HG03378 (cell line): ENCODE results near the gene ARFIP2.
"Not testable (repeated sequence)": the region's sequence is repeated elsewhere in the genome, so short reads cannot be mapped to it uniquely, and the experiment has no call there.

Experiments used
- ATAC-seq: cut with Tn5 transposase; IDR thresholded peaks from one replicate; pipeline ENCODE4 v1.9.1; 2021; ENCODE audit warnings: mild to moderate bottlenecking, moderate library complexity; ENCODE audit not compliant: unreplicated experiment

The ARFIP2 gene, protein sequence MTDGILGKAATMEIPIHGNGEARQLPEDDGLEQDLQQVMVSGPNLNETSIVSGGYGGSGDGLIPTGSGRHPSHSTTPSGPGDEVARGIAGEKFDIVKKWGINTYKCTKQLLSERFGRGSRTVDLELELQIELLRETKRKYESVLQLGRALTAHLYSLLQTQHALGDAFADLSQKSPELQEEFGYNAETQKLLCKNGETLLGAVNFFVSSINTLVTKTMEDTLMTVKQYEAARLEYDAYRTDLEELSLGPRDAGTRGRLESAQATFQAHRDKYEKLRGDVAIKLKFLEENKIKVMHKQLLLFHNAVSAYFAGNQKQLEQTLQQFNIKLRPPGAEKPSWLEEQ

DNA sequence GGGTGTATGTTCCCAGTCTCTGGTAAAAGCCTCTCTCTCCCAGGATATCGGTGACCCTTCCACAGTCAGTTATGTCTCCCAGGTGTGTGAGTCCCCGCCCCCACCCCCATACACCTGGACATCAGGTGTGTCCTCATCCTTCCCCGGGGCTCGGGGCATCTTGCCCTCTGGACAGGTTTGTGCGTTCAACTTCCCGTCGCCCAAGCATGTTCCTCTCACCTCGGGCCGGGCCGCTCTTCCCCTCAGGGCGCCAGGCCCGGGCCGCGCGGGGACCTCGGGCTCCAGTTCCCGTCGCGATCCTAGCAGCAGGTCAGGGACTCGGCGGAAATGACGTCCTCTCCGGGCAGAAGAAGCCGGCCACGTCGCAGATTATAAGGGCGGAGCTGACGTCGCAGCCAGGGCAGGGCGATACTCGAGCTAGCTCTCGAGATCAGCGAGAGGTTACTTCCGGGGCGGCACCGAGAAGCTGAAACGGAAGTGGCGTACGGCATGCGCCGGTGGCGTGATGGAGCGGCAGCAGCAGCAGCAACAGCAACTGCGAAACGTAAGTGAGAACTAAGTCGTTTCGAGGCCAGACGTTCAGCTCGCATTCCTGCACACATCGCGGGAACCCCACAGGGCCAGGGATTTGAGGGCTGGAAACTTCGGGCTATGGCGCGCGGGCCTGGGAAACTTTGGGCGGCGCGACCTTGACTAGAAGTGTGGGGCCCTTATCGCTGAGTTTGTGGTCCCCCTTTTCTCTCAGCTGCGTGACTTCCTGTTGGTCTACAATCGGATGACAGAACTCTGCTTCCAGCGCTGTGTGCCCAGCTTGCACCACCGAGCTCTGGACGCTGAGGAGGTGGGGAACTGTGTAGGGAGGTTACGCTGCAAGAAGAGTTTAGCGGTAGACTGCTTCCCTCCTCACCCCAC is at the start of gene ARFIP2, which contains the start of gene TIMM10B:
Gene ARFIP2, minus strand, starts transcription at position 320 of the 912 bp plus-strand sequence. CDS start 910 bp downstream, outside the sequence.
Gene TIMM10B, plus strand, starts transcription at position 490 of the 912 bp plus-strand sequence. Its CDS starts 16 bp downstream, at position 506.
- ATAC-seq = peak; percentile 97

DNA sequence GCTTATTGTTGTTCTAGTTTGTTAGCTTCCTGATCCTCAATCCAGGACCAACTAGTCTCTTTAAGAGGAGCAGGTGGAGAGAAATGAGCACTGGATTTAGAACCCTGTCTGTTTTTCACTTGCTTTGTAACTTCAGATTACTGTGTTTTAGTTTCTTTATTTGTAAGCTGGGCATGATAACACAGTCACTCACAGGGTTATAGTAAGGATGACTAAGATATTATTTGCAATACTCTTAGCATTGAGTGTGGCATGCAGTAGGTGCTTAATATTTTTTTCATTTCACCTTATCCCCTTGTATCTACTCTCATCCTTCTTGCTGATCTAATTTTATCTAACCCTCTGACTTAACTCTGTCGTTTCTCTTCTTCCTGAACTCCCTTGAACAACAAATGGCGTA is 49.7 kb upstream of the ARFIP2 start:
- no peak for ATAC-seq

DNA sequence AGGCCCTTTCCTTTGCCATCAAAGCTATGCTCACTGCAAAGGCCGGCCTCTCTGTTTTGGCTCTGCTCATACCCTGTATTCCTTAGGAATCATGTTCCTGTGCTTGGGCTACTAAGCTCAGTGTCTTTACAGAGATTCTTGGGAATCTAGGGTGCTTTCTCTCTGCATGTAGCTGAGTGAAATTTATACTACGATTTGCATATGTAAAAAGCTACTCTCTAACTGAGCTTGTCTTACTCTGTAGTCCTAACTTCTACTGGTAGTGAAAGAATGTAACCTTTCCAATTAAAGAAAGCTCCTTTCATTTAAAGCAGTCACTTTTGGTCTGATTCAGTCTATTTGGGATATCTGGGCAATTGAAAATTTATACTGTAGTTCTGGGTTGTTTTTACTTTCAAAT is 48.1 kb upstream of the ARFIP2 start:
- no peak for ATAC-seq

DNA sequence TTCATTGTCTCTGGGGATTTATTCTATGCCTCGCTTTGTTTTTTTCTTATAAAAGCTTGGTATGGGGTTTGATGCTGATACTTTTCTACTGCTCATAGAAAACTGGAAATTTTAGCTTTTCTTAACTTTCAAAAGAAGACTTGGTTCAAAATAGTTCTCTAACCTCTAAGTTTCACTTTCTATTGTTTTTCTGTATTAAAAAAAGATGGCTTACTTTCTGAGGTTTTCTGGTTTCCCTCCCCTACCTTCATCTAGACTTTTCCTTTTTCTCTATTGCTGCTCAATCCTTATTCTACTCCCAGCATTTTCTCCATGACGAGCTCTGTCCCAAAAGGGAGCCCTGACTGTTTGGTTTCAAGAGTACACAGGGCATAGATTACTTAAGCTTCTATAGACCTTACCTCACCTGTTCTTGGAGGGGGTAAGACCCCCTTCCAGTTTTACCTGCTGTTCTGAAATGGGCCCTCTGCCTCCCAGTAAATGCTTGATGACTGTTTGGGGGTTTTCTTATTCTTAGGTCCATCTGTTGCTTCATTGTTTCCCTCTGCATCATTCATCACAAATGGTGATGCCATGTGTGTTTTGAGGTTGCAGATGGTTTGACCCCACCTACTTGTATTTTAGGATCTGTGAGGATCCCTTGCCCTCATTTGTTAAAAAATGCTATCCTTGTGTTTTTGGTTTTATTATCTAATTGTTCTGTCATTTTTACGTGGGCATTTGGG is 45.4 kb upstream of the ARFIP2 start:
- ATAC-seq = no peak

DNA sequence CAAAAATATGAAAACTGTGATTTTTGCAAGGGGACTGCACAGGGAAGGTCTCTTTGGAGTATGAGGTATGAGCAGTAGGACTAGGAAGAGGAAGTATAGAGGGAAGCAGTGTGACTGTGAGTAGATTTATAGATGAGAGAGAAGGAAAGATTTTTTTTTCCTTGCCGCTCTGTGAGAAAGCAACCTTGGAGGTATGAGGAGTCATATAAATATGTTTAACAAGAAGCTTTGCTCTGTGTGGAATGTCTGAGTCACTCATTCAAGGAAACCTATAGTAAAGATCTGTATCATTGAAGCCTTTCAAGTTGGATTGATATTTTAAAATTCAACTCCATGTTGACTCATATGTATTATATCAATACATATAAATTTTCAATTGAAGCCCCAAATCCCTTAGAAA is 42.1 kb upstream of the ARFIP2 start:
- no peak for ATAC-seq

DNA sequence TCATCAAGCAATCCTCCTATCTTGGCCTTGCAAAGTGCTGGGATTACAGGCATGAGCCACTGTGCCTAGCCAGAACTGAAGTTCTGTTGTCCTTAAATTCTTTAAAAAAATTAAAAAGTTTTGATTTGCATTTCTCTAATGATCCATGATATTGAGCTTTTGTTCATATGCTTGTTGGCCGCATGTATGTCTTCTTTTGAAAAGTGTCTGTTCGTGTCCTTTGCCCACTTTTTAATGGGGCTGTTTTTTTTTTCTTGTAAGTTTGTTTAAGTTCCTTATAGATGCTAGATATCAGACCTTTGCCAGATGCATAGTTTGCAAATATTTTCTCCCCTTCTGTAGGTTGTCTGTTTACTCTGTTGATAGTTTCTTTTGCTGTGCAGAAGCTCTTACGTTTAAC is 40.8 kb upstream of the ARFIP2 start:
- not testable (repeated sequence) for ATAC-seq

DNA sequence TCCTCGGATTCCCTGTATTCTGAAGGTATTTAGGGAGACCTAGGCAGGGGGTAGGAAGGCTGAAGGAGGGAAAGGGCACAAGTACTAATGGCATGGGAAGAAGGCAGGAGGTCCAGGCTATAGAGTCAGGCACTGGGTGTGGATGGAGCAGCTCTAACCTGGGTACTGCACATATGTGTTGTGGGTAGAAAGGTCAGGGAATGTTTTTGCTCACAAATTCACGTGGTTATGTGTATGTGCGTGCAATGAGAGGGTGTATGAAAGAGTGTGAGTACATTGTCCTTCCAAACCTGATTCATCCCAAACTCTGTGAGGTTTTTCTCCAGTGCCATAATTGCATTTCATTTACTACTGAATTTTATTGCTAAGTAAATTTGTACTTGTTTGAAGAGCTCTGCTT is 39.1 kb upstream of the ARFIP2 start:
- no peak for ATAC-seq

DNA sequence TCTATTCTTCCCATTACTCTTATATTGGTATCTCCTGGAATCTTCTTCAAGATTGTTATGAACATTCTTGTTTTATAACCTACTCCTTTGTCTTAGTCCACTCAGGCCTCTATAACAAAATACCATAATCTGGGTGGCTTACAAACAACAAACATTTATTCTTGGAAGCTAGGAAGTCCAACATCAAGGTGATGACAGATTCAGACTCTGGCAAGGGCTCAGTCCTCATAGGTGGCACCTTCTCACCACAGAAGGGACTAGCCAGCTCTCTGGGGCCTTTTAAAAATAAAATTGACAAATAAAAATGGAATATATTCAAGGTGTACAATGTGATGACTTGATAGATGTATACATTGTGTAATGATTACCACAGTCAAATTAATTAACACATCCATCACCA is 35.7 kb upstream of the ARFIP2 start:
- ATAC-seq = no peak

DNA sequence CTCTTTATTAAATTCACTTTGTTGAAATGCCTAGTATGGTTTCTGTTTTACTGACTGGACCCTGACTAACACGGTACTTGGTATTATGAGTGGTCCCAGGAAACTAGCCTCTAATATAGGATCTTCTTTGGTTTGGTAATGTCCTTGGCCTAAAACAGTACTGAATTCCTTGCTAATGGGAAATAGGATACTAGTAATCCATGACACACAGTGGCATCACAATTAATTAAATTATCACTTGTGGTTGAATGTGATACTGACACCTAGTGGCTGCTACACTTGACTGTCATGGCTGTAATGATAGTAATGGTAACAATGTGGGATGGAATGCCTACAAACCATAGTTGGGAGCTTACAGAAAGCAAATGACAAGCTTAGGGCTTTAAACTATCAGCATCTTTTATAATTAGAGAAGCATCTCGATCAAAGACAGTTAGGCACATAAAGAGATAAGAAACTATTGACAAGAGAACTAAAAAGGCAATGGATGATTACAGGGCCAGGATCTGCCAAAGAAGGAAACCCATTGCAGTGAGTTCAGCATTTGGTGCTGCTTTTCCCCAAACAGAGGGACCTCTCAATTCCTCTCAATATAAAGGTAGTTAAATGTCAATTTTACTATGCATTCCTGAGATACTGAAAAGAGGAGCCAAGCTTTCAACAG is 24.6 kb upstream of the ARFIP2 start:
- no peak for ATAC-seq

DNA sequence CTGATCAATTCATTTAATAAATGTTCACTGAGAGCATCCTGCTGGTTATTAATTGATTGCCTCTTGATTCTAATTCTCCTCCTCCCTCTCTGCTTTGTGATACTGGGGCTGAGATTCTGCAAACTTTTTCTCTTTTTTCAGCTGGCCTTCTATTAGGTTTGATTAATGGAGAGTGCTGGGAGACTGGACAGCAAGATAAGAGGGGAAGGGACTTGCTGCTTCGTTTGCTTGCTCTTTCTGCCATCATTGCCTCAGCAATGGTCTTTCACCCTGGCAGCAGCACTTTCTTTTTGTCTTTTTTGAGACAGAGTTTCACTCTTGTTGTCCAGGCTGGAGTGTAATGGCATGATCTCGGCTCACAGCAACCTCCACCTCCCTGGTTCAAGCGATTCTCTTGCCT is 23.0 kb upstream of the ARFIP2 start:
- no peak for ATAC-seq

DNA sequence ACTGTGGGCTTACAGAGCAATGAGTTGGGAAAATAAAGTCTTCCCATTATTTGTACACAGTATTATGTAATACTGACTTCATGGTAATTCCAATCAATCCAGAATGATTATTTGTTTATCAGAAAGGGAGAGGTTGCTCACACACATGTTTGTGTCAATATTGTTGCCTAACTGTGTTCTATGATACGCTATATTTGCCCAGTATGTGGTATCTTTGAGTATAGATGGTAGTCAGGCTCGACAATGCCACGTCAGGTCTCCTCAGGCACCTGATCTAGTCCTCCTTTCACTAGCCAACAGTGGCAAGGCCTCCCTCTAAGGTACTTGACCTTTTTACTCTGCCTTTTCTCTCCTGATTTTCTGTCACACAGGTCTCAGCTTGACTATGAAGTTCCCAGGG is 21.3 kb upstream of the ARFIP2 start:
- no peak for ATAC-seq

DNA sequence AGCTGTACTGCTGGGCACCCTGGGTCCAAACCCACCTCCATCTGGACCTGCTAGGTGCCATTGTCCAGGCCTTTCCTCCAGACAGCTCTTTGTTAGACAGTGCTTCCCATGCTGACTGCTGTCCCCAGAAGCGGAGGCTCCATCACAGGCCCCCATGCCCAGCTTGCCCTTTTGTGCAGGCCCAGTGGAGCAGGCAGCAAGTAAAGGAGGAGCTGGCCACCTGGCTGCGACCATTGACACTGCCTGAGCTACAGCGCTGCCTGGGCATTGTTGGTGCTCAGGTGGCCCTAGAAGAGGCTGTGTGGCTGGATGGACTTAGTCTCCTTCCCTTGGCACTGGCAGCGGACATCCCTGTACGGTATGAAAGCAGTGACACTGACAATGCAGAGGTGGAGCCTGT is 17.4 kb upstream of the ARFIP2 start:
- no peak for ATAC-seq

DNA sequence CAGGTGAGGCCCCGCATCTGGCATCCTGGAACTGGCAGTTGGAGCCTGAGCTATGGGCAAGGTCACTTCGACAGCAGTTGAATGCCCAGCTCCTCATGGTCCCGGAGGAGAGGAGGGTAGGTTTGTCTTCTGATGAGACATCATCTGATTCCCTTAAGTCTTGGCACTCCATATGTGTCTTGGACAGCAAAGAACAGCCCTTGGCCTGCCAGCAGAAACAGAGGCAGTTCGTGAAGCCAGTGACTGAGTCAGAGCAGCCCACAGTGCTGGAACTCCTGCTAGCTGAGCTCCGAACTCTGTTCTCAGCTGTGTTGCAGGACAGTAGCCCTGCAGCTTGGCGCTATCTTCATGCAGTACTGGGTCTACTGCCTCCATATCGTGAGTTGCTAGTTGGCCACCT is 17.0 kb upstream of the ARFIP2 start:
- ATAC-seq = no peak

DNA sequence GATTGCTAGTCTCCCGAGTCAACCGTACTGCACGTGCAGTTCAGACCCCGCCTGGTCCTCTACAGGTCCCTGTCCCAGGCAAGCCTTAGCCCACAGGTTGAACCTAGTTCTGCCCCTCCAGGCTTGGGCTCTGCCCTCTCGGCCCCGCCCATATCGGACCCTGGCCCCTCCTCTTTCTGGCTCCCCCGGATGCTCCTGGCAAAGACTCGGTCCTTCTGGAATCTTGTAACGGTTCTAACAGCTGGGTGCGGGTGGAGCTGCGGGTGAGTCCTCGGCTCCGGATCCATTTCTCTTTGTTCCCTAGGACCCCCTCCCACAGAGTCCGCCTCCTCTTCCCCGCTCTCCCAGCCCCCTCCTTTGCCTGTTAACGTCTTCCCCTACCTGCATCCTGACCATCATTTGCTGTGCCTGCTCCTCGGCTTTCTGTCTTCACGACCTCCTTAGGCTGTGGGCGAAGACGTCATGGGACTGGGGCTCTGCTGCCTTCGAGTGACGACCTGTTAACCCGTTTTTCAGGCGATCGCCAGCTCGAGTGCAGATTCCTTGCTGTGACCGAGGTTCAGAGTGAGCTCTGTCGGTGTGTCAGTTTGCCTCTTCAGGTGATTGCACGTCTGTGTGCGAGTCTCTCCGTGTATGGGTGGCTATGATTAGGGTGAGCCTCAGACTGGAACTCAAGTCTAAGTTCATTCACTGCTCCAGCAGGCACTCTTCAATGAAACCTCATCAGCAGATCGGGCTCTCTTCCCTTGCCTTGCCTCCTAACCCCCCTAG is 16.1 kb upstream of the ARFIP2 start, which contains the start of gene DNHD1:
Gene DNHD1, plus strand, starts transcription at position 212 of the 771 bp plus-strand sequence. CDS start 936 bp downstream, outside the sequence.
- ATAC-seq = no peak

DNA sequence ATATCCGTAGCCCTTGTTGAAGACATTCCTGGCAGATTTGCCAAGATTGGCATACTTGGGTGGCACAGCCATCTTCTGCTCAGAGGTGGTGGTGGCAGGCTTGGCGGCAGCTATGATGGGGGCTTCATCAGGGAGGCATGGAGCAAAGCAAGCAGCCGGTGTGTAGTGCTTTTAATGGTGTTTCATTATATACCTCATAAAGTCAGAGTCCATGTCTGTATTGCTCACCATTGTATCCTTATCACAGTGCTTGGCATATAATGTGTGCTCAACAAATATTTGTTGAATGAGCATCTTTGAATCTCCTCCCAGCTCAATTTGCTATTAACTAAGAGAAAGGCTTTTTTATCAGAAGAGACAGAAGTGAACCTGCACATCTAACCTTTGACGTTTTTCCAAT is 8.2 kb upstream of the ARFIP2 start:
- no peak for ATAC-seq

DNA sequence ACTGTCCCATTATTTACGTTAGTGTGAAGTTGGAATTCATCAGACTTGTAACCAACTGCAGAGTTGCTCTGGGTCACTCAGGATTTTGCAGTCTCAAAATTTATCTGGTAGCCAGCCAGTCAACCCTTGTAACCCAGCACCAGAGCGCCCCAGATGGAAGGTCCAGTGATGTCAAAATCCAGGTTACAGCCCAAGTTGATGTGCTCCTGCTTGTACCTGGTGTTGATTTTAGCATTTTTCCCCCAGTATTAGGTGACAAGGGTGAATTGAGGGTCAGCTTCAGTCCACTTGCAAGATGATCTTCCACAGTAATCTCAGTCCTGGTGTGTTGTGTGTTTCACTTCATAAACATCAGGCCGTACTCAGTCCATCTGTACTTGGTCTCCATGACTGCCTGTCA is 7.7 kb upstream of the ARFIP2 start:
- no peak for ATAC-seq

DNA sequence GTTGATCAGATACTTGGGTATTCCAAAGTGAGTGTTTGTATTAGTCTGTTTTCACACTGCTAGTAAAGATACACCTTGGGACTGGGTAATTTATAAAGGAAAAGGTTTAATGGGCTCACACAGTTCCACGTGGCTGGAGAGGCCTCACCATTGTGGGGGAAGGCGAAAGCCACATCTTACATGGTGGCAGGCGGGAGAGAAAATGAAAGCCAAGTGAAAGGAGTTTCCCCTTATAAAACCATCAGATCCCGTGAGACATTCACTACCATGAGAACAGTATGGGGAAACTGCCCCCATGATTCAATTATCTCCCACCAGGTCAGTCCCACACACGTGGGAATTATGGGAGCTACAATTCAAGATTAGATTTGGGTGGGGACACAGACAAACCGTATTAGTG is 7.2 kb upstream of the ARFIP2 start:
- no peak for ATAC-seq

DNA sequence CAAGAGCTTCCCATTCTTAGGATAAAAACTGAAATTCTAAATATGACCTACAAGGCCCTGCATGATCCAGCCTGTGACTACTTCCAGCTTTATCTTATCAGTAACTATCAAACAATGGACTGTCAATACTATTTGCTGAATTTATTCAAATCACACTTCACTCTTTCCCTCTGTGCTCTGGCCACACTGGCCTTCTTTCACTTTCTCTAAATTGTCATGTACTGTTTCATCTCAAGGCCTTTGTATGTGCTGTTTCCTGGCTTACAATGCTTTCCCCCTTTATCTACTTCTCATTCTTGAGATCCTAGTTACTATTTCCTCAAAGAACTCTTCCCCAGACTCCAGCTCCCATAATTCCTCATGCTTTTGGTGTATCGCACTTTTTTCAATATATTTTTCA is 5.8 kb upstream of the ARFIP2 start:
- no peak for ATAC-seq

DNA sequence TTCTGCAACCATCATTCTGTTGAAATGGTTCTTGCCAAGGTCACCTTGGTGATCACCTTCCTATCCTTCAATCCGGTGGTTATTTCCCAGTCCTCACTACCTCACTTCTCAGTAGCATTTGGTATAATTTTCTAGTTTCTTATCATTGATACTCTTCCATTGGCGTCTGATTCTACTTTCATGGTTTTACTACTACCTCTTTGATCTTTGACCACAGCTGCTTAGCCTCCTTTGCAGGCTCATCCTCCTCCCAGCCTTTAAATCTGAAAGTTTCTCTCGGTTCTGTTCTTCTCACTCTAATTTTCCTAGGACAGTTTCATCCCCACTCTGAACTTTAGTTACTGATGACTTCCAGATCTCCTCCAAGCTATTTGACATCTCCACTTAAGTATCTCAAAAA is 5.1 kb upstream of the ARFIP2 start:
- no peak for ATAC-seq

DNA sequence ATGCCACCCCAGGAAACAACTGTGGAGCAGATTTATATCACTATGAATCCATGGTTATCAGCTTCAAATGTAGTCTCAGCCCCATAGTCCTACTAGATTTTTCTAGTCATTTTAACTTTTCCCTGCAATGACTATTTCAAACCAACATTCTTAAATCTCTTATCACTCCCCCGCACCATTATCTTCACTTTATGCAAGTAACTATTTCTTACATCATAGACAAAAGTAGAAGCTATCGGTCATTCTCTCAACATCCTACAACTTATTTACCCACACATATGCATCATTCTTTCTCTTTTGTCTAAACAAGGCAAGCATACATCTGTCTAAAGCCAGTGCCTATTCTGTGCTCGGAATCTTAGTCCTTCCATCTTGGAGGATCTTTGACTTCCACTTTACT is 4.5 kb upstream of the ARFIP2 start:
- no peak for ATAC-seq
